Left kidney (tissue), 2 donors: ENCODE data around the gene MAMDC2. TPM values are rescaled to one million over a fixed set of nuclear protein-coding genes. Genes with fewer than 3 reads are reported as not detected.

Experiments used
- DNase-seq: peaks from one replicate; pipeline ENCODE4 v3.0.0-alpha.2; 2013
- polyA plus RNA-seq: library from polyadenylated mRNA; unstranded; fragments of 120-200 nt; gene quantifications from one replicate; pipeline ENCODE4 v1.2.1, GENCODE V29; 2013; ENCODE audit not compliant: insufficient read length

Gene MAMDC2
- polyA plus RNA-seq, 1 donor: 7.0 TPM

- no peak for DNase-seq
Observed at GRCh38 chr9:70261131-70261870, 217.7 kb downstream of the MAMDC2 start.

- no peak for DNase-seq
Observed at GRCh38 chr9:70262366-70262765, 218.7 kb downstream of the MAMDC2 start.

DNA sequence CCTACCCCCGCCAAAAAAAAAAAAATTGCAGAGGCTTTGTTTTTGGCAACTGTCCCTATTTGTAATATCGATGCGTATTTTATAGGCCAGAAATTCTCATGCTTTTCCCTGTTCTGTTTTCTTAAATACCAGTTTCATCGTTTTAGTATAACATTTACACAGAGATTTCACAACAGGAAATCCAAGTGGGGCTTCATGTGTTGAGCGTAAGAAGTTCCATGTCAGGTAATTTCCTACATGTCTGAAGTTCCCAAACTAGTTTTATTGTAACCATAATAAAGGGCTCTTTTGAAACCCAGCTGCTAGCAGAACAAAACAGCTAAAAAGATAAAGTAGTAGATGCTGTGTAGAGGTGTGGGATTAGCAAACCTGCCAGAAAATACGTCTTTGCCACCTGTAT is 219.3 kb downstream of the MAMDC2 start:
- DNase-seq: no peak

- no peak for DNase-seq
Observed at GRCh38 chr9:70263421-70263820, 219.8 kb downstream of the MAMDC2 start.

Other genes with a start within 250 kb of the MAMDC2 start
- 2.3 TPM for gene CFAP95, start 223.0 kb upstream of the MAMDC2 start, polyA plus RNA-seq
- gene SMC5, start 215.1 kb downstream of the MAMDC2 start, polyA plus RNA-seq: 71.6 TPM